Gastrocnemius medialis (tissue), 4 donors: ENCODE data around the gene ARHGAP15. TPM values are rescaled to one million over a fixed set of nuclear protein-coding genes. Genes with fewer than 3 reads are reported as not detected.

Experiments
- ATAC-seq, 2 donors: fragments of 150-250 bp; one replicate each; pipeline ENCODE4 v1.9.1; 2016
- DNase-seq, 2 donors: peaks; one replicate each; pipeline ENCODE4 v3.0.0-alpha.2; 2019
- H3K27ac ChIP-seq, 4 donors: fragments of 200-600 bp; sonication (generic); 1 replicate in 1 of 4; 2 replicates in 3 of 4; pipeline ENCODE4 v1.5.1; 2016 to 2018; ENCODE audit warnings: mild to moderate bottlenecking in 2 of 4, moderate library complexity in 1 of 4
- H3K27me3 ChIP-seq, 3 donors: fragments of 200-600 bp; sonication (generic) in 2 of 3; 1 replicate in 1 of 3; 2 replicates in 2 of 3; pipeline versions ENCODE4 v1.5.1 to v1.6.0; 2016 to 2019; ENCODE audit warnings: mild to moderate bottlenecking in 1 of 3, moderate library complexity in 1 of 3
- H3K36me3 ChIP-seq, 2 donors: fragments of 200-600 bp; sonication (generic) in 1 of 2; one replicate each; pipeline ENCODE4 v1.5.1; 2017 to 2018
- H3K4me1 ChIP-seq, 2 donors: fragments of 200-600 bp; sonication (generic) in 1 of 2; one replicate each; pipeline ENCODE4 v1.5.1; 2016 to 2017; ENCODE audit warnings: mild to moderate bottlenecking in 2 of 2
- H3K4me3 ChIP-seq, 4 donors: fragments of 200-600 bp; sonication (generic) in 3 of 4; 1 replicate in 1 of 4; 2 replicates in 3 of 4; pipeline ENCODE4 v1.5.1; 2016 to 2019; ENCODE audit warnings: mild to moderate bottlenecking in 2 of 4
- H3K9me3 ChIP-seq, 3 donors: fragments of 200-600 bp; sonication (generic) in 2 of 3; 1 replicate in 1 of 3; 2 replicates in 2 of 3; pipeline ENCODE4 v1.5.1; 2016 to 2019
- POLR2A ChIP-seq, 2 donors: fragments of 450-650 bp; IDR thresholded peaks; one replicate each; pipeline ENCODE4 v1.6.1; 2017; ENCODE audit warnings: antibody characterized with exemption in 2 of 2, mild to moderate bottlenecking in 2 of 2, moderate library complexity in 2 of 2
- in situ Hi-C, 4 donors: fragments of 200-750 bp; cut with MboI; loops; one replicate each; pipeline versions ENCODE4 v1.15.0 to v1.8.0; 2017; ENCODE audit warnings: low sequenced_read_pairs in 4 of 4
- intact Hi-C: fragments of 100-400 bp; cut with DNase I; formaldehyde crosslinking; loops from one replicate; pipeline ENCODE4 v1.15.1; 2023; ENCODE audit warnings: low total_unique reads
- total RNA-seq, 4 donors: library from RNA; depleted of rRNA; stranded (reverse); fragments of >200 nt; gene quantifications; one replicate each; pipeline versions ENCODE4 v1.1.0 to v1.2.3, GENCODE V29; 2016
- TF ChIP-seq, protein P1 (sequence below), 5 experiments: fragments of 450-650 bp in 3 of 5; fragments of 200-600 bp in 2 of 5; sonication (generic) in 2 of 5; IDR thresholded peaks in 4 of 5; conservative IDR thresholded peaks in 1 of 5; 1 replicate in 4 of 5; 2 replicates in 1 of 5; pipeline ENCODE4 v1.5.1; 2016 to 2019; ENCODE audit warnings: antibody characterized with exemption in 5 of 5, mild to moderate bottlenecking in 3 of 5, moderate library complexity in 3 of 5

Gene ARHGAP15
- total RNA-seq, 4 donors from 2014 or later, result 1.2 to 3.2 (median 1.3) TPM; not detected in 1

DNA sequence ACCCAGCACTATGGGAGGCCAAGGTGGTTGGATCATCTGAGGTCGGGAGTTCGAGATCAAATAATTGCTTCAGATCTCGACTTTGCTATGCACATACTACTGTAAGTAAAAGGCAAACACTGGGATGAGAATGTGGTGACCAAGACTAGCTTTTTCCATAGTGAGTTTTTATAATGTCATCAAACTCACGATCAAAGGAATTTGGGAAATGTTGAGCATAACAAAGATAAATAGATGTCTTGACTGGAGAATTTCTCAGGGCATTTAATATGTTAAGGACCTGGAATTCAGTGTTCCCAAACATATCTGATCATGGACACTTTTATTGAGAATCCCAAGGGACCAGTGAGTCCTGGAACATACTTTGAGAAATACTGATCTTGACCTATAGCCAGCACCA is 205.6 kb downstream of the ARHGAP15 start:
- H3K27ac ChIP-seq, result no peak overlapping the region
- ATAC-seq (no peak), DNase-seq (no peak)
- no peak overlapping the region for H3K4me3 ChIP-seq
- H3K27me3 ChIP-seq, result no peaks in the 10 kb centered on the region
- H3K4me1 ChIP-seq, result no peaks in the 10 kb centered on the region
- TF ChIP-seq POLR2A (IDR thresholded peaks at IDR 0.05), result no peak
- TF ChIP-seq, protein P1, sequence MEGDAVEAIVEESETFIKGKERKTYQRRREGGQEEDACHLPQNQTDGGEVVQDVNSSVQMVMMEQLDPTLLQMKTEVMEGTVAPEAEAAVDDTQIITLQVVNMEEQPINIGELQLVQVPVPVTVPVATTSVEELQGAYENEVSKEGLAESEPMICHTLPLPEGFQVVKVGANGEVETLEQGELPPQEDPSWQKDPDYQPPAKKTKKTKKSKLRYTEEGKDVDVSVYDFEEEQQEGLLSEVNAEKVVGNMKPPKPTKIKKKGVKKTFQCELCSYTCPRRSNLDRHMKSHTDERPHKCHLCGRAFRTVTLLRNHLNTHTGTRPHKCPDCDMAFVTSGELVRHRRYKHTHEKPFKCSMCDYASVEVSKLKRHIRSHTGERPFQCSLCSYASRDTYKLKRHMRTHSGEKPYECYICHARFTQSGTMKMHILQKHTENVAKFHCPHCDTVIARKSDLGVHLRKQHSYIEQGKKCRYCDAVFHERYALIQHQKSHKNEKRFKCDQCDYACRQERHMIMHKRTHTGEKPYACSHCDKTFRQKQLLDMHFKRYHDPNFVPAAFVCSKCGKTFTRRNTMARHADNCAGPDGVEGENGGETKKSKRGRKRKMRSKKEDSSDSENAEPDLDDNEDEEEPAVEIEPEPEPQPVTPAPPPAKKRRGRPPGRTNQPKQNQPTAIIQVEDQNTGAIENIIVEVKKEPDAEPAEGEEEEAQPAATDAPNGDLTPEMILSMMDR (IDR thresholded peaks at IDR 0.05 in 4 of 5, conservative IDR thresholded peaks at IDR 0.05 in 1 of 5), result no peak
- H3K36me3 ChIP-seq, result no peaks in the 10 kb centered on the region
- intact Hi-C loops (no loop called here), in situ Hi-C loops (no loop called here)
- H3K9me3 ChIP-seq, result no peaks in the 10 kb centered on the region

DNA sequence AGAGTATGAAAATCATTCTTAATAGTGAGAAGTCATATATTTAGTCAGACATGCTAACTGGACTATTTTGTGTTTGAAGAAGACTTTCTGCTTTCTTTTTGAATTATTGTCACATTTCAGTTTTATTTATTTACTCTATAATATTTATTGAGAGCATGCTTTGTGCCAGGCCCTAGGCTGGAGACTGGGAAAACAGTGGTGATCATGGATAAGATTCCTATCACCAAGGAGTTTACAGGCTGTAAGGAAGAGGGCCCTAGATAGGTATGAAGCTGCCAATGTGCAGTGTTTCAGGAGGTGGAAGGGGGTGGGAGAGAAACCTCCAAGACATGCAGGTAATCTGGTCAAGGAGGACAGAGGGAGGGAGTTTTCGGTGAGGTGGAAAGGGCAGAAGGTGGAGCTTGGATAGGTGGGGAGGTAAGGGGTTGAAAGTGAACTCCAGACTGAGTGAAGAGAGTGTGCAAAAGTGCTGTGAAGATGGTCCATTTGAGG is 207.5 kb downstream of the ARHGAP15 start:
- DNase-seq (no peak), ATAC-seq (no peak)
- H3K9me3 ChIP-seq, result no peaks in the 10 kb centered on the region
- no peaks in the 10 kb centered on the region for H3K36me3 ChIP-seq
- TF ChIP-seq, protein P1 (IDR thresholded peaks at IDR 0.05 in 4 of 5, conservative IDR thresholded peaks at IDR 0.05 in 1 of 5), result no peak
- TF ChIP-seq POLR2A (IDR thresholded peaks at IDR 0.05), result no peak
- no peak overlapping the region for H3K27ac ChIP-seq
- no peaks in the 10 kb centered on the region for H3K27me3 ChIP-seq
- no peaks in the 10 kb centered on the region for H3K4me1 ChIP-seq
- no peak overlapping the region for H3K4me3 ChIP-seq
- in situ Hi-C loops, result no loop called here
- intact Hi-C loops, result no loop called here

DNA sequence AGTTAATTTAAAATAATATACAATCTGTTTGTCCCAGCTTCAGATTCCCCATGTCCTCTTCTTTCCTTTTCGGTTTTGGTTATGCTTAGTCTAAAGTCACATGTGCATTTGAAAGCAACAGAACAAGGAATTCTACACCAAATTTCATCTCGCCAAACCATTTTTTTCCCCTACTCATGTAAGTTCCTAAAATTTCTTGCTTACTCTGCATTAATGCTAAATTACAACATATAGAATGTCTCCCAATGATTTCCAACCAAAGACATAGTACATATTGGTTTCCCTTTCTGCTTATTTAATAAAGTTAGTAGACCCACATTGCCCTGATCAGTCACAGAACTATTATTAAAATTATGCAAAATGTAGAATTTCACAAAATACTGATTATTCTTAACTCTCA is 212.3 kb downstream of the ARHGAP15 start:
- intact Hi-C loops, result no loop called here
- H3K4me3 ChIP-seq, result no peak overlapping the region
- no peak for DNase-seq
- in situ Hi-C loops, result no loop called here
- H3K4me1 ChIP-seq, result no peaks in the 10 kb centered on the region
- H3K36me3 ChIP-seq, result no peaks in the 10 kb centered on the region
- TF ChIP-seq POLR2A (IDR thresholded peaks at IDR 0.05), result no peak
- TF ChIP-seq, protein P1 (IDR thresholded peaks at IDR 0.05 in 4 of 5, conservative IDR thresholded peaks at IDR 0.05 in 1 of 5), result no peak
- H3K27me3 ChIP-seq, result no peaks in the 10 kb centered on the region
- no peaks in the 10 kb centered on the region for H3K9me3 ChIP-seq
- no peak for ATAC-seq
- H3K27ac ChIP-seq, result no peak overlapping the region

DNA sequence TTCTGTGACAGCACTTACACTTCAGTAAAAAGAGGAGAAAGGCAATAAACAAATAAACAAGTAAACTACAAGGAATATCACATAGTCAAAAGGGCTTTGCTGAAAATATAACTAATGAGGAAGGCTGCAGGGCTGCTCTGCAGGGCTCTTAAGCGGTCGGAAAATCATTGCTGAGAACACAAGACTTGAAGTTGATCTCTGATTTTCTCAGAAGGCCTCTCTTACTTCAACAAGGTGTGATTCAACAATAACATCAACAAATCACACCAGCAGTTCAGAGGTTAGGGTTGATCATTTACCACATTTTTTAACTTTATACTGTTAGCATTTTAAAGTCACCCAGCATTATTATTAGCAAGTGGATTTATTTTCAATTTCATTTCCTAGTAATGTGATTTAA is 215.6 kb downstream of the ARHGAP15 start:
- no peaks in the 10 kb centered on the region for H3K4me1 ChIP-seq
- TF ChIP-seq POLR2A (IDR thresholded peaks at IDR 0.05), result no peak
- TF ChIP-seq, protein P1 (IDR thresholded peaks at IDR 0.05 in 4 of 5, conservative IDR thresholded peaks at IDR 0.05 in 1 of 5), result no peak
- DNase-seq, result no peak
- in situ Hi-C loops (no loop called here), intact Hi-C loops (no loop called here)
- no peak overlapping the region for H3K4me3 ChIP-seq
- no peaks in the 10 kb centered on the region for H3K36me3 ChIP-seq
- H3K27me3 ChIP-seq, result no peaks in the 10 kb centered on the region
- ATAC-seq, result no peak
- H3K9me3 ChIP-seq, result no peaks in the 10 kb centered on the region
- no peak overlapping the region for H3K27ac ChIP-seq
